ENCODE results near the gene CAVIN3.
A peak's percentile ranks its signal among the peaks of the same experiment; 100 is the strongest.

Gene CAVIN3

GRCh38 chr11:6320411-6321155 is at the start of gene CAVIN3:
Gene CAVIN3 (minus strand): TSS chr11:6320501. CDS start chr11:6320476, 25 bp downstream.
- Histone ChIP-seq H3K4me3 (no peak within 1 kb of the TSS), H3K27me3 (ENCODE audit: low read depth) (peaks cover 17% of the 10 kb centered on the region), H3K36me3 (replicated peaks) (no peaks in the 10 kb centered on the region), H3K4me1 (no peaks in the 10 kb centered on the region), H3K9me3 (no peaks in the 10 kb centered on the region)
- DNase-seq (ENCODE audit: low spot score in 2 of 2), result peak in 1 of 2 experiments; percentile 49
- in situ Hi-C loops (cut with MboI; ENCODE audit: low sequenced_read_pairs), result no loop called here

- H3K4me1 ChIP-seq, result no peaks in the 10 kb centered on the region
- DNase-seq (ENCODE audit: low spot score in 2 of 2), result no peak
- no peaks in the 10 kb centered on the region for H3K9me3 ChIP-seq
- no peak overlapping the region for H3K4me3 ChIP-seq
- no peaks in the 10 kb centered on the region for H3K27me3 ChIP-seq (ENCODE audit: low read depth)
- in situ Hi-C loops (cut with MboI; ENCODE audit: low sequenced_read_pairs), result no loop called here
- H3K36me3 ChIP-seq (replicated peaks), result no peaks in the 10 kb centered on the region
These were observed 45.4 kb upstream of the CAVIN3 start for GRCh38 chr11:6365659-6366058.

GRCh38 chr11:6362873-6363678 is 42.8 kb upstream of the CAVIN3 start:
- no peaks in the 10 kb centered on the region for H3K27me3 ChIP-seq (ENCODE audit: low read depth)
- in situ Hi-C loops (cut with MboI; ENCODE audit: low sequenced_read_pairs), result no loop called here
- H3K4me1 ChIP-seq, result no peaks in the 10 kb centered on the region
- peak; percentile 63 to 84 for DNase-seq (ENCODE audit: low spot score in 2 of 2)
- H3K36me3 ChIP-seq (replicated peaks), result no peaks in the 10 kb centered on the region
- H3K4me3 ChIP-seq, result no peak overlapping the region
- no peaks in the 10 kb centered on the region for H3K9me3 ChIP-seq

- Histone ChIP-seq H3K9me3 (no peaks in the 10 kb centered on the region), H3K4me3 (no peak overlapping the region), H3K27me3 (ENCODE audit: low read depth) (no peaks in the 10 kb centered on the region), H3K4me1 (no peaks in the 10 kb centered on the region), H3K36me3 (replicated peaks) (no peaks in the 10 kb centered on the region)
- in situ Hi-C loops (cut with MboI; ENCODE audit: low sequenced_read_pairs), result no loop called here
- DNase-seq (ENCODE audit: low spot score in 2 of 2), result no peak
These were observed 42.0 kb upstream of the CAVIN3 start for GRCh38 chr11:6362185-6362872.

- Histone ChIP-seq H3K4me1 (no peaks in the 10 kb centered on the region; the same call in 1 of the 2 replicates), H3K27me3 (ENCODE audit: low read depth) (no peaks in the 10 kb centered on the region), H3K36me3 (replicated peaks) (no peaks in the 10 kb centered on the region), H3K4me3 (no peak overlapping the region), H3K9me3 (no peaks in the 10 kb centered on the region)
- DNase-seq (ENCODE audit: low spot score in 2 of 2), result no peak
- in situ Hi-C loops (cut with MboI; ENCODE audit: low sequenced_read_pairs), result no loop called here
These were observed 39.9 kb upstream of the CAVIN3 start for GRCh38 chr11:6360183-6360582.

GRCh38 chr11:6357222-6357621 is 36.9 kb upstream of the CAVIN3 start:
- peak in 1 of 2 experiments; percentile 21 for DNase-seq (ENCODE audit: low spot score in 2 of 2)
- 0 out of 2 replicates have a peak, but pooled peaks cover 4% of the 10 kb centered on the region for H3K27me3 ChIP-seq (ENCODE audit: low read depth)
- H3K4me1 ChIP-seq, result no peaks in the 10 kb centered on the region; the same call in 1 of the 2 replicates
- H3K4me3 ChIP-seq, result no peak overlapping the region
- in situ Hi-C loops (cut with MboI; ENCODE audit: low sequenced_read_pairs), result no loop called here
- H3K36me3 ChIP-seq (replicated peaks), result no peaks in the 10 kb centered on the region
- no peaks in the 10 kb centered on the region for H3K9me3 ChIP-seq

GRCh38 chr11:6356503-6357055 is 36.3 kb upstream of the CAVIN3 start:
- no peak for DNase-seq (ENCODE audit: low spot score in 2 of 2)
- no peaks in the 10 kb centered on the region for H3K9me3 ChIP-seq
- in situ Hi-C loops (cut with MboI; ENCODE audit: low sequenced_read_pairs), result no loop called here

GRCh38 chr11:6354651-6355485 is 34.6 kb upstream of the CAVIN3 start:
- no peaks in the 10 kb centered on the region for H3K36me3 ChIP-seq (replicated peaks)
- DNase-seq (ENCODE audit: low spot score in 2 of 2), result no peak
- no peaks in the 10 kb centered on the region for H3K9me3 ChIP-seq
- peaks cover 4% of the 10 kb centered on the region; the same call in 1 of the 2 replicates for H3K27me3 ChIP-seq (ENCODE audit: low read depth)
- H3K4me1 ChIP-seq, result no peaks in the 10 kb centered on the region; the same call in 1 of the 2 replicates
- in situ Hi-C loops (cut with MboI; ENCODE audit: low sequenced_read_pairs), result loop anchor here (5.0 kb wide), 1 partner anchor 328 kb away; no protein-coding TSS in a partner anchor
- H3K4me3 ChIP-seq, result no peak overlapping the region

More at GRCh38 chr11:6356503-6357055, 36.3 kb upstream of the CAVIN3 start:
- Histone ChIP-seq H3K36me3 (replicated peaks) (no peaks in the 10 kb centered on the region), H3K27me3 (ENCODE audit: low read depth) (0 out of 2 replicates have a peak, but pooled peaks cover 4% of the 10 kb centered on the region), H3K4me3 (no peak overlapping the region), H3K4me1 (no peaks in the 10 kb centered on the region; the same call in 1 of the 2 replicates)

GRCh38 chr11:6353367-6353987 is 33.2 kb upstream of the CAVIN3 start:
- no peak overlapping the region for H3K4me3 ChIP-seq
- peaks cover 4% of the 10 kb centered on the region; the same call in 1 of the 2 replicates for H3K27me3 ChIP-seq (ENCODE audit: low read depth)
- no peaks in the 10 kb centered on the region; the same call in 1 of the 2 replicates for H3K4me1 ChIP-seq
- H3K36me3 ChIP-seq (replicated peaks), result no peaks in the 10 kb centered on the region
- peak; percentile 55 to 74 for DNase-seq (ENCODE audit: low spot score in 2 of 2)
- H3K9me3 ChIP-seq, result no peaks in the 10 kb centered on the region
- in situ Hi-C loops (cut with MboI; ENCODE audit: low sequenced_read_pairs), result loop anchor here (5.0 kb wide), 1 partner anchor 326 kb away; no protein-coding TSS in a partner anchor

GRCh38 chr11:6351782-6352382 is 31.6 kb upstream of the CAVIN3 start:
- in situ Hi-C loops (cut with MboI; ENCODE audit: low sequenced_read_pairs), result loop anchor here (5.0 kb wide), 1 partner anchor 325 kb away; no protein-coding TSS in a partner anchor
- Histone ChIP-seq H3K9me3 (no peaks in the 10 kb centered on the region), H3K36me3 (replicated peaks) (no peaks in the 10 kb centered on the region), H3K4me1 (no peaks in the 10 kb centered on the region; the same call in 1 of the 2 replicates), H3K4me3 (no peak overlapping the region), H3K27me3 (ENCODE audit: low read depth) (peaks cover 4% of the 10 kb centered on the region; the same call in 1 of the 2 replicates)
- DNase-seq (ENCODE audit: low spot score in 2 of 2), result no peak

- Histone ChIP-seq H3K36me3 (replicated peaks) (no peaks in the 10 kb centered on the region), H3K9me3 (no peaks in the 10 kb centered on the region), H3K27me3 (ENCODE audit: low read depth) (peaks cover 4% of the 10 kb centered on the region; the same call in 1 of the 2 replicates), H3K4me3 (no peak overlapping the region), H3K4me1 (peaks cover 3% of the 10 kb centered on the region)
- in situ Hi-C loops (cut with MboI; ENCODE audit: low sequenced_read_pairs), result loop anchor here (5.0 kb wide), 1 partner anchor 323 kb away; no protein-coding TSS in a partner anchor
- DNase-seq (ENCODE audit: low spot score in 2 of 2), result no peak
These were observed 30.2 kb upstream of the CAVIN3 start for GRCh38 chr11:6350486-6350885.

- H3K4me1 ChIP-seq, result peaks cover 4% of the 10 kb centered on the region
- H3K27me3 ChIP-seq (ENCODE audit: low read depth), result peaks cover 4% of the 10 kb centered on the region; the same call in 1 of the 2 replicates
- H3K4me3 ChIP-seq, result no peak overlapping the region
- H3K36me3 ChIP-seq (replicated peaks), result no peaks in the 10 kb centered on the region
- no peak for DNase-seq (ENCODE audit: low spot score in 2 of 2)
- in situ Hi-C loops (cut with MboI; ENCODE audit: low sequenced_read_pairs), result loop anchor here (5.0 kb wide), 1 partner anchor 323 kb away; no protein-coding TSS in a partner anchor
- H3K9me3 ChIP-seq, result no peaks in the 10 kb centered on the region
These were observed 29.7 kb upstream of the CAVIN3 start for GRCh38 chr11:6350043-6350442.

Measured in HAP-1 (cell line).